GM19043 (cell line): ENCODE results near the gene ASGR2.
"Not testable (repeated sequence)": the region's sequence is repeated elsewhere in the genome, so short reads cannot be mapped to it uniquely, and the experiment has no call there.

Experiments used
- ATAC-seq: cut with Tn5 transposase; IDR thresholded peaks from one replicate; pipeline ENCODE4 v1.9.1; 2021; ENCODE audit warnings: low read depth; ENCODE audit not compliant: unreplicated experiment

The ASGR2 gene

DNA sequence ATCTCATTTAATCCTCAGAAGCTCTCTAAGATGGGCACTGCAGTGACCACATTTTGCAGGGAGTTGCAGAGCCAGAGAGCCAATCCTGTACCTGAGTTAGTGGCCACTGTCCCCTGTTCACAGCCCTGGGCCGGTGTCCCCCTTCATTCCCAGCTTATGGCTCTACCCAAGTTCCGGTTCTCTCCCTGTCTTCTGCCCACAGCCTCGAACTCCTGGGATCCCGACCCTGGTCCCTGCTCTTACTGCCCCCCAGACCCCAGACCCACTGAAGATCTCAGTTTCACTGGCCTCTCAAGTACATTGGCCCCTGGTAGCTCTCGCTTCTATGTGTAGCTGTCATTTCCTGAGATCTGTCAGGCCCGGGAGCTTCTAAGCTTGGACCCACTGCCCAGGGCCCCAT, 12.2 kb downstream of the ASGR2 start:
- ATAC-seq, result no peak

- ATAC-seq, result no peak
These were observed 13.1 kb downstream of the ASGR2 start for GRCh38 chr17:7101531-7101930.

GRCh38 chr17:7100641-7101379, 13.8 kb downstream of the ASGR2 start:
- not testable (repeated sequence) for ATAC-seq

DNA sequence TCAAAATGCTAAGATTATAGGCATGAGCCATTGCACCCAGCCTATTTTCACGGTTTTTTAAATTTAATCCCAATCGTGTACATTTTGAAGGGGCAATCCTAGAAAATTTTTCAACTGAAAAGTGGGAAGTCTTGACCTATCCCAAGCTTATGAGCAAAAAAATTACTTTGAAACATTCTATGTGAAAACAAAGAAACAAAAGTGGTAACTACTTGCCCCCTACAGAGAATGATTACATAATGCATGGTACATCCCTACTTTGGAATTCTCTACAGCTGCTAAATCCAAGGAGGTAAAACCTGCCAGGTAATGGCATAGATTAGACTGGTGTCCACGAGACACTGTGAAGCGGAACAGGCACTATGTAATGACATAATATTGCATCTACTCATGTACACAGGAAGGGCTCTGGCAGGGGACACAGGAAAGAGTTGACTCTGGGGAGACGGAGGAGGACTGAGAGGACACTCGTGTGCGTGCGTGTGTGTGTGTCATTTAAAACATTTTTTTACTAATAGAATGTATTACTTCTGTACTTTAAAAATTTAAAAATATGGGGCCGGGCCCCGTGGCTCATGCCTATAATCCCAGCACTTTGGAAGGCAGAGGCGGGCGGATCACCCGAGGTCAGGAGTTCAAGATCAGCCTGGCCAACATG, 15.7 kb downstream of the ASGR2 start:
- no peak for ATAC-seq

GRCh38 chr17:7097940-7098339, 16.7 kb downstream of the ASGR2 start:
- no peak for ATAC-seq

DNA sequence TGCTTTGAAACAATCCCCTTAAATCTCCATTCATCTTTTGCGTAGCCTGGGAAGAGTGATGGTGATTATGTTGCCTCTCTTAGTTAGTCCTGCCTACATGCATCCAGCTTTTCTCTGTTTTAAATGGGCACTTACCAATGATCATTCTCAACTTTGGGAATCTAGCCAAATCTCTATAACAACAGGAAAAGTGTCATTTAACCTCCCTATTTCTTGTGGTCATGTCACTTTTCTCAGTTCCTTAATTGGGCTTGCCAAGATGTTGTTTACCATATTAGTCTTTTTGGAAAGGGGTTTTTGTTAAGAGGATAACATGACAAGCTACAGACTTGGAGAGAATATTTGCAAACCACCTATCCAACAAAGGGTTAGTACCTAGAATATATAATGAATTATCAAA, 19.0 kb downstream of the ASGR2 start:
- no peak for ATAC-seq

DNA sequence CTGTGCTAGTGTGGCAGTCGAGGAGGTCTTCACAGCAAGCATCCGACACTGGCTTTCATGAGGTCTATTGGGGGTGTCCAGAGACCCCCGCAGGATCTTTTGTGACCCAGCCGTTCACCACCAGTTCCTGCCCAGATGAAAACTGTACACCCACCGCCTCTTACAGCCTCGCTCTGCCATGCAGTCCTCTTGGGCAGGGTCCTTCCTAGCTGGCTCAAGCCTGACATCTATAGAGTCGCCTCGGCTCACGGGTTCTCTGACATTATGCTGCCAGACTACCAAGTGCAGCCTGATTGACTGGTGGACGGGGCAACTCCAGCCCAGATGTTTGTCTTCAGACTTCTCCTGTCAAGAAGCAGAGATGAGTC, 20.0 kb downstream of the ASGR2 start:
- ATAC-seq, result no peak

DNA sequence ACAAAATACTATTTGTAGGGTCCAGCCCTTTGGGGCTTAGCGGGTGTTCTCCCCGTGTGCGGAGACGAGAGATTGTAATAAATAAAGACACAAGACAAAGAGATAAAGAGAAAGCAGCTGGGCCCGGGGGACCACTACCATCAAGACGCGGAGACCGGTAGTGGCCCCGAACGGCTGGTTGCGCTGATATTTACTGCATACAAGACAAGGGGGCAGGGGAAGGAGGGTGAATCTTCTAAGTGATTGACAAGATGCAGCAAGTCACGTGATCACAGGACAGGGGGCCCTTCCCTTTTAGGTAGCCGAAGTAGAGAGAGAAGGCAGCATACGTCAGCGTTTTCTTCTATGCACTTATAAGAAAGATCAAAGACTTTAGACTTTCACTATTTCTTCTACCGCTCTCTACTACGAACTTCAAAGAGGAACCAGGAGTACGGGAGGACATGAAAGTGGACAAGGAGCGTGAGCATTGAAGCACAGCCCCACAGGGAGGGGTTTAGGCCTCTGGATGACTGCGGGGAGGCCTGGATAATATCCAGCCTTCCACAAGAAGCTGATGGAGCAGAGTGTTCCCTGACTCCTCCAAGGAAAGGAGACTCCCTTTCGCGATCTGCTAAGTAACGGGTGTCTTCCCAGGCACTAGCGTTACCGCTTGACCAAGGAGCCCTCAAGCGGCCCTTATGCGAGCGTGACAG, 23.2 kb downstream of the ASGR2 start:
- not testable (repeated sequence) for ATAC-seq

GRCh38 chr17:7089570-7089969, 25.1 kb downstream of the ASGR2 start:
- not testable (repeated sequence) for ATAC-seq

- not testable (repeated sequence) for ATAC-seq
These were observed 26.2 kb downstream of the ASGR2 start for GRCh38 chr17:7088442-7088841.

DNA sequence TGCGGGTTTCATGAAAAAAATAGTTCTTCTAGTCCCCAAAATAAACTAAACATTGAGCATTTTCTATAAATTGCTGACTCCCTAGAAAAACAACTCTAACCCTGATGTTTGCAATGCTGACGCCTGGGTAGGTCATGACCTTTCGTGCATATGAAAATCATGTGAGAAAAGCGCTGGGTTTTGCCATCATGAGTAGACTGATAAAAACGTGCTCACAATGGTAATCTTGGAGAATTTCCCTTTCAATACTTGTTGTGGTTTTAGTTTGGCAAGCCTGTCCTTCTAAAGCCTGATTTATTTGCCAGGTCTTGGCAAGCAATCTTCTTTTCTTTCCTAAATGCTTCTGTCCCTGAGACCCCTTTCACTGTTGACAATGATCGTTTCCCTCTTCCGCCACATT, 30.5 kb downstream of the ASGR2 start:
- ATAC-seq, result no peak

DNA sequence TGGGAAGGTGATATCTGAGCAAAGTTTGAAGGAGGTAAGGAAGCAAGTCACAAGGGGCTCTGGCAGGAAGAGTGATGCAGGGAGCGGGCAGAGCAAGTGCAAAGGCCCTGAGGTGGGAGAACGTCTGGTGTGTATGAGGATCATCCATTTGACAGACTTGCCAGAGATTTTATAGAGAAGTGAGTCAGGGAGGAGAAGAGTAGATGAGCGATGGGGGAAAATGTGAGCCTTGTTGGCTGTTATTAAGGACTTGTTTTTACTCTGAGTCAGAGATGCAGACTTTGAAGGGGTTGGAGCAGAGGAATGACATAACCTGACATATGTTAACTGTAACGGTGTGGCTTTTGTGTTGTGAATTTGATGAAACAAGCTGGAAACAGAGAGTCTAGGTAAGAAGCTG, 31.0 kb downstream of the ASGR2 start:
- no peak for ATAC-seq

- no peak for ATAC-seq
These were observed 33.1 kb downstream of the ASGR2 start for GRCh38 chr17:7081341-7082062.

DNA sequence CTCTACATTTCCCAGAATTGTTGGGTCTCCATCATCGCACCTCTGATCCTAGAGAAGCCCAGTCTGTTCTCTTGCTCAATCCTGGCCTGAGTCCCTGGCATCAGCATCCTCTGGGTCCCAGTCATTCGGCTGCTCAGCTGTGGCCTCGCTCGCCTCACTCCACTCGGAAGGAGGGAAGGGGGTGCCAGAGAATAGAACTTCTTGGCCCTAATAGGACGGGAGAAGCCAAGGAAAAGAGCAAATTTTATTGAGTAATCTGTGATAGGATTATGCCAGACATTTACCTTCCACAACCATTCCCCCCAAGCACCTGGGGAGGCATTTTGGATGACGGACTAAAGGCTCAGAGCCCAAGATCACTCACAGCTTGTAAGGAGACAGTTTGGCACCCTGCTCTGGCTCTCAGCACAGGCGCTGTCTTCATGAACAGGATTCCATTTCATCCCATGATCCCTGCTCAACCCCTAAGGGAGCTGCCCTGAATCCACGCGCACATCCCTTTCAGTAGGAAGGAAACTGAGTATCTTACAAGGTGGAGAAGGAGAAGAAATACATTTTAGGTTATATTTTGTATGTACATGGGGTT, 34.1 kb downstream of the ASGR2 start:
- ATAC-seq, result no peak

DNA sequence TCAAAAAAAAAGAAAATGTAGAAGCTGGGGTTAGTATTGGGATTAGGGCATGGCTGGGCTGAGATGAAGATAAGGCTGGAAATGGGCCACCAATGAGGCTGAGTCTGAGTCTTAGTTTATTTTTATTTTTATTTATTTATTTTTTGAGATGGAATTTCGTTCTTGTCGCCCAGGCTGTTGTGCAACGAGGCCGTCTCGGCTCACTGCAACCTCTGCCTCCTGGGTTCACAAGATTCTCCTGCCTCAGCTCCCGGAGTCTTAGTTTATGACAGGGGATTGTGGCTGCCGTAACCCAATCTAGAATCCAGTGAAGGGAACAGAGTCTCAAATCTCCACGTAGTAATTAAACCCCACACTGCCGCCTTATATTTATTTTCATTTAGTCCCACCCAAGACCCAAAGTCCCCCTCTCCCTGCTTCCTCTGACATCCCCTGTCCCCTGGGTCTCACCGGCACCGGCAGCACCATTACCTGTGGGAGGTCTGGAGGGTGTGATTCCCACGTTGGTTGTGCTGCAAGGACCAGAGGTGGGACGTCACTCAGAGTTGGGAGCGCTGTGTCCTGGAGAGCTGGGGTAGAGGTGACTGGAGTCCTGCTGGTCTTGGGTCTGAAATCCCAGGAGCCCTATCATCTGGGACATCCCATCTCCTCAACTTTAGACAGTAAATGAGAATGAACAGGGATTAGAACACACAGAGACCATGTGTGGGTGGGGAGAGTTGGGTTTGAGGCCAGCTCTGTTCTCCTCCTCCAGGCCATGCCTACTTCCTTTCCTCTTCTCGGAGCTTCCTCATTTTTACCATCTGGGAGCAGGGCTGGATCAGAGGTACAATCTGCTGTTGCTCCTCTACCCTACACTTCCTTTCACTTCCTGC, 34.8 kb downstream of the ASGR2 start, which contains the start of gene CLEC10A:
TSS of gene CLEC10A (minus strand) at position 671 of the 875 bp plus-strand sequence. CDS start 1,439 bp downstream, outside the sequence.
- ATAC-seq, result no peak

DNA sequence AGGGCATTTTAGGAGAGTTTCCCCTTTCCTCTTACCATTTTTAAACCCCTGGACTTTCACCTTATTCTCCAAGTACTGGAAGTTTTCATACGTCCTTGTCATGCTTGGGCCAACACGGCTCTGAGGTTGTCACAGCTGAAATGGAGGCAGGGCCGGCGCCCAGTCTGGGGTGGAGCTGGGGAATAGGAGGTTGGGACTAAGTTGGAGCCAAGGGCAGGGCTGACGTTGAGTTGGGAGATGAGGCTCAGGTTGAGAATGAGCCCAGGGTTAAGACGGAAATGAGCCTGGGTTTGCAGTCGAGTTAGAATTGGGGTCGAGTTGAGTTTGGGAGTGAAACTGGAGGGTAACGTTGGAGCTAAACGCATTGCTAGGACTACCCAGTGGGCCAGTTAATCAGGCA, 35.9 kb downstream of the ASGR2 start:
- ATAC-seq, result no peak

DNA sequence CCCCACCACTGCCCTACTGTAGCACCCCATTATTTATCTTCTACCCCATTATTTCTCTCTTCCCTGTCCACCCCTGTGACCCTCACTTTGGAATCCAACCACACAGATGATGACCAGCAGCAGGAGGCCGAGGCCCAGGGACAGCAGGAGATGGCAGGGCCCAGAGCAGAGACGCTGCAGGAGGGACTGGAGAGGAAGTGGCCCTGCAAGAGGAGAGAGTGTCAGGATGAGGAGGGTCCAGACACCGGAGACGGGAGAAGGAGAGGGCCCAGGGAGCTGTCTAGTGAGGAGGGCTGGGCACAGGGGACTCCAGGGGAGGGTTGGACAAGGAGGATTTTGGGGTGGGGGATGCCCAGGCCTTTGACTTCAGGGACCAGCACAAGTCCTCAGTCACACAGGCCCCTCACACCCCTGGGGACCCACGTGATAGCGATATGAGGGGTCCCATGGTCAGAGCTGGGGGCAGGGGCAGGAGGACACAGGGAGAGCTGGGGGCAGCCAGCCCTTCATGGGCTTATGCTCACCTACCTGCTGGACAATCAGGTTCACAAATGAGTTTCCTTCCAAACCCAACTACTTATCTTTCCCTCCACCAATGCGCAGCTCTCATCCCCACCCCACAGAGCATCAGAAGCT, 36.6 kb downstream of the ASGR2 start:
- ATAC-seq, result no peak

- no peak for ATAC-seq
These were observed 39.7 kb downstream of the ASGR2 start for GRCh38 chr17:7074931-7075330.

GRCh38 chr17:7072406-7072805, 42.2 kb downstream of the ASGR2 start:
- ATAC-seq, result no peak
